Measurements from ENCODE around the gene OLIG1. TPM values are rescaled to one million over a fixed set of nuclear protein-coding genes. Genes with fewer than 3 reads are reported as not detected.

OLIG1 gene
- polyA plus RNA-seq, 1 of the 3 experiments (the other 2 are of a cell fraction): not detected

- H3K79me2 ChIP-seq (ENCODE audit: insufficient read depth): no peaks in the 10 kb centered on the region
- TF ChIP-seq JUND (IDR thresholded peaks at IDR 0.05) (no peak), POLR2AphosphoS5 (IDR thresholded peaks at IDR 0.05; ENCODE audit: low read depth, low read length) (no peak)
- no peaks in the 10 kb centered on the region for H3K4me1 ChIP-seq (ENCODE audit: control insufficient read depth in 1 of 2, insufficient read depth in 2 of 2, low read depth in 1 of 2, low read length in 1 of 2)
- H3K4me2 ChIP-seq: no peak overlapping the region
- H4K20me1 ChIP-seq (ENCODE audit: insufficient read depth): no peaks in the 10 kb centered on the region
- H3F3A ChIP-seq (replicated peaks; ENCODE audit: insufficient read depth): no peaks in the 10 kb centered on the region
- no peak overlapping the region for H3K27ac ChIP-seq (ENCODE audit: low read depth in 2 of 2, low read length in 1 of 2)
- no peak for DNase-seq
- 0% methylated on average over 4 of the region's 5 CpGs for WGBS (ENCODE audit: low lambda C conversion rate)
- H3K9me2 ChIP-seq: no peaks in the 10 kb centered on the region
- H2AFZ ChIP-seq (ENCODE audit: low read depth): no peak overlapping the region
- no peak overlapping the region for H3K9ac ChIP-seq
- ChIA-PET POLR2A (no interaction called here), CTCF (no interaction called here)
- no peaks in the 10 kb centered on the region for H3K9me3 ChIP-seq
- H3K27me3 ChIP-seq (ENCODE audit: insufficient read depth): peaks cover 90% of the 10 kb centered on the region
- no peaks in the 10 kb centered on the region for H3K36me3 ChIP-seq (replicated peaks in 1 of 2; ENCODE audit: control insufficient read depth in 1 of 2, insufficient read depth in 2 of 2, low read length in 1 of 2)
- H3K4me3 ChIP-seq (ENCODE audit: low read depth in 2 of 2, low read length in 1 of 2): no peak overlapping the region
These were observed 13.9 kb upstream of the OLIG1 start for GRCh38 chr21:33055991-33056390.

- H4K20me1 ChIP-seq (ENCODE audit: insufficient read depth): no peaks in the 10 kb centered on the region
- no peak overlapping the region for H3K4me3 ChIP-seq (ENCODE audit: low read depth in 2 of 2, low read length in 1 of 2)
- H3K4me1 ChIP-seq (ENCODE audit: control insufficient read depth in 1 of 2, insufficient read depth in 2 of 2, low read depth in 1 of 2, low read length in 1 of 2): no peaks in the 10 kb centered on the region
- POLR2A ChIA-PET: no interaction called here
- no peaks in the 10 kb centered on the region for H3K9me3 ChIP-seq
- H3K9me2 ChIP-seq: no peaks in the 10 kb centered on the region
- no peak overlapping the region for H3K9ac ChIP-seq
- no peak overlapping the region for H3K27ac ChIP-seq (ENCODE audit: low read depth in 2 of 2, low read length in 1 of 2)
- no peak for DNase-seq
- WGBS (ENCODE audit: low lambda C conversion rate): 14% methylated on average over 9 of the region's 11 CpGs
- no peak overlapping the region for H3K4me2 ChIP-seq
- H3K79me2 ChIP-seq (ENCODE audit: insufficient read depth): no peaks in the 10 kb centered on the region
- no peak overlapping the region for H2AFZ ChIP-seq (ENCODE audit: low read depth)
- TF ChIP-seq TAF1 (IDR thresholded peaks at IDR 0.05; ENCODE audit: borderline replicate concordance, low read depth, low read length): no peak
- no peak for TF ChIP-seq USF1 (IDR thresholded peaks at IDR 0.05; ENCODE audit: borderline replicate concordance, low read depth)
- TF ChIP-seq EP300 (IDR thresholded peaks at IDR 0.05; ENCODE audit: borderline replicate concordance in 1 of 2, low read depth in 1 of 2, low read length in 1 of 2): no peak
- TF ChIP-seq MXI1 (IDR thresholded peaks at IDR 0.05; ENCODE audit: low read depth, low read length): no peak
- no peak for TF ChIP-seq FOXJ3 (CRISPR knock-in tag; IDR thresholded peaks at IDR 0.05)
- TF ChIP-seq NFIC (IDR thresholded peaks at IDR 0.05; ENCODE audit: borderline replicate concordance): no peak
- TF ChIP-seq PBX3 (IDR thresholded peaks at IDR 0.05): no peak
- TF ChIP-seq MAX (IDR thresholded peaks at IDR 0.05; ENCODE audit: low read depth): no peak
- TF ChIP-seq CTCF (IDR thresholded peaks at IDR 0.05): no peak
- H3K36me3 ChIP-seq (replicated peaks in 1 of 2; ENCODE audit: control insufficient read depth in 1 of 2, insufficient read depth in 2 of 2, low read length in 1 of 2): no peaks in the 10 kb centered on the region
- peaks cover 87% of the 10 kb centered on the region for H3K27me3 ChIP-seq (ENCODE audit: insufficient read depth)
- H3F3A ChIP-seq (replicated peaks; ENCODE audit: insufficient read depth): no peaks in the 10 kb centered on the region
- CTCF ChIA-PET: interaction anchor here (0.9 kb wide), 1 partner anchor 207 kb away, joined by 3 read pairs; no protein-coding TSS in a partner anchor
These were observed 12.5 kb upstream of the OLIG1 start for GRCh38 chr21:33057385-33057940.

All from SK-N-SH (cell line).